ENCODE data around the gene DBET. TPM values are rescaled to one million over a fixed set of nuclear protein-coding genes. Genes with fewer than 3 reads are reported as not detected.
A peak's percentile ranks its signal among the peaks of the same experiment; 100 is the strongest.
"Not testable (repeated sequence)": the region's sequence is repeated elsewhere in the genome, so short reads cannot be mapped to it uniquely, and the experiment has no call there.

The DBET gene
- total and polyA plus RNA-seq, 7 donors = not detected

DNA sequence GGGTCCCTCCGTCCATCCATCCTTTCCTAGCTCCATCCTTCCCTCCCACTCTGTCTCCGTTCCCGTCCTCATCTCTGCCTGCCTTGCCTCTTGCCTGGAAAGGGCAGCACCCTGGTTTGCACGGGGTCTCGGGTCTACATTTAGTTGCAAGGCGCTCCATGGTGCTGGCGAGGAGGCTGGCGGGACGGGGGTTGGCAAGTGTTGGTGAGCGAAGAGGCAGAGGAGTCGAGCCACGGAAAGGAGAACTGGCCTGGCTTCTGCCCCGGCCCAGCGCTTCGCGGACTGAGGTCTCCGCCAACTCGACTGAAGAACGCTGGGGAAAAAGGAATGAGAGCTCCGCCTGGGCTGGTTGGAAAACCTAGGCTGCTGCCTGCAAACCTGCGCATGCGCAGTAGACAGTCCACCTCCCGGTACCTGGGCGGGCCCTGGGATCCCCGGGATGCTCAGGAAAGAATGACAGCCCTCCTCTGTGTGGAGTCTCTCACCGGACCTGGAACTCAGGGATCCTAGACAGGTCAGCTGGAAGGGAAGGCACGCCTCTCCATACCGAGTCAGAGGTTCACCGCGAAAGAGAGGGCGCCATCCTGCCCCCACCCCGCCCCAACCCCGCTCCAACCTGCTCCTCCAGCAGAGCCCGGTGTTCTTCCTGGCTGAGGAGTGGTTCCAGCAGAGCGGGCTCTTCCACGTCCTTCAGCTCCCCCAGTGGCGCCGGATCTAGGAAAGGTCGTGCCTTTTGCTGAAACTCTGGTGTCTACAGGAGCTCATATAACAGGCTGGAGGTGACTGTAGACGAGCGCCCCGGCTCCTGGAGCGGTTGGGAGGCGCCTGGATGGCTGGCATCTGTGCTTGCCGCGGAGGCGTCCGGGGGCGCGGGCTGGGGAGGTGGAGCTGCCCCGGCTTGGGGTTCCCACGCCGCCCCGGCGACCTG is 43.2 kb upstream of the DBET start:
- H3K4me1 ChIP-seq = no peaks in the 10 kb centered on the region
- ATAC-seq = no peak
- peak overlapping the region; percentile 16 for H3K4me3 ChIP-seq
- peaks cover 0 to 46% (median 35%) of the 10 kb centered on the region in 3 donors for H3K27me3 ChIP-seq (ENCODE audit: insufficient read depth in 3 of 3, low read length in 2 of 3)
- H3K9me3 ChIP-seq = no peaks in the 10 kb centered on the region
- 6 to 8% (median 6%) methylated on average over 43 to 54 of the region's 55 CpGs for WGBS, 3 donors
- H3K27ac ChIP-seq = no peak overlapping the region
- no peaks in the 10 kb centered on the region for H3K36me3 ChIP-seq (ENCODE audit: insufficient read depth in 1 of 2, low read depth in 1 of 2)
- peak in 1 of 2 donors; percentile 48 for DNase-seq
- TF ChIP-seq, protein P1, sequence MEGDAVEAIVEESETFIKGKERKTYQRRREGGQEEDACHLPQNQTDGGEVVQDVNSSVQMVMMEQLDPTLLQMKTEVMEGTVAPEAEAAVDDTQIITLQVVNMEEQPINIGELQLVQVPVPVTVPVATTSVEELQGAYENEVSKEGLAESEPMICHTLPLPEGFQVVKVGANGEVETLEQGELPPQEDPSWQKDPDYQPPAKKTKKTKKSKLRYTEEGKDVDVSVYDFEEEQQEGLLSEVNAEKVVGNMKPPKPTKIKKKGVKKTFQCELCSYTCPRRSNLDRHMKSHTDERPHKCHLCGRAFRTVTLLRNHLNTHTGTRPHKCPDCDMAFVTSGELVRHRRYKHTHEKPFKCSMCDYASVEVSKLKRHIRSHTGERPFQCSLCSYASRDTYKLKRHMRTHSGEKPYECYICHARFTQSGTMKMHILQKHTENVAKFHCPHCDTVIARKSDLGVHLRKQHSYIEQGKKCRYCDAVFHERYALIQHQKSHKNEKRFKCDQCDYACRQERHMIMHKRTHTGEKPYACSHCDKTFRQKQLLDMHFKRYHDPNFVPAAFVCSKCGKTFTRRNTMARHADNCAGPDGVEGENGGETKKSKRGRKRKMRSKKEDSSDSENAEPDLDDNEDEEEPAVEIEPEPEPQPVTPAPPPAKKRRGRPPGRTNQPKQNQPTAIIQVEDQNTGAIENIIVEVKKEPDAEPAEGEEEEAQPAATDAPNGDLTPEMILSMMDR (IDR thresholded peaks at IDR 0.05) = no peak
- intact Hi-C loops (cut with DNase I) = no loop called here

DNA sequence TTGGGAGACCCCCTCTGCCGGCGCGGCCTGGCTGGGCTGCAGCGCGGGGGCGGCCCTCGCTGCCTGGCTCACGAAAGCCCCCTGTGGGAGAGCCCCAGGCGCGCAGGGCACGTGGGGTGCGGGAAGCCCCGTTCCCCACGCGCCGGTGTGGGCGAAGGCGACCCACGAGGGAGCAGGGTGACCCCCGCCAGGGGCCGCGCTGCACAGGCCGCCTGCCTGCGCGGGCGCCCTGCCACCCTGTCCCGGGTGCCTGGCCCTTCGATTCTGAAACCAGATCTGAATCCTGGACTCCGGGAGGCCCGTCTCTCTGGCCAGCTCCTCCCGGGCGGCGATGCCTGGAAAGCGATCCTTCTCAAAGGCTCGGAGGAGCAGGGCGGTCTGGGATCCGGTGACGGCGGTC is 42.3 kb upstream of the DBET start:
- 43 to 59% (median 57%) methylated on average over 16 to 17 of the region's 39 CpGs for WGBS, 3 donors
- H3K36me3 ChIP-seq (ENCODE audit: insufficient read depth in 1 of 2, low read depth in 1 of 2); DNase-seq; ATAC-seq; H3K27ac ChIP-seq; H3K4me3 ChIP-seq; intact Hi-C loops (cut with DNase I); H3K9me3 ChIP-seq; H3K4me1 ChIP-seq: not testable (repeated sequence)
- H3K27me3 ChIP-seq (ENCODE audit: insufficient read depth in 3 of 3, low read length in 2 of 3) = peaks cover 0 to 39% (median 29%) of the 10 kb centered on the region in 3 donors

DNA sequence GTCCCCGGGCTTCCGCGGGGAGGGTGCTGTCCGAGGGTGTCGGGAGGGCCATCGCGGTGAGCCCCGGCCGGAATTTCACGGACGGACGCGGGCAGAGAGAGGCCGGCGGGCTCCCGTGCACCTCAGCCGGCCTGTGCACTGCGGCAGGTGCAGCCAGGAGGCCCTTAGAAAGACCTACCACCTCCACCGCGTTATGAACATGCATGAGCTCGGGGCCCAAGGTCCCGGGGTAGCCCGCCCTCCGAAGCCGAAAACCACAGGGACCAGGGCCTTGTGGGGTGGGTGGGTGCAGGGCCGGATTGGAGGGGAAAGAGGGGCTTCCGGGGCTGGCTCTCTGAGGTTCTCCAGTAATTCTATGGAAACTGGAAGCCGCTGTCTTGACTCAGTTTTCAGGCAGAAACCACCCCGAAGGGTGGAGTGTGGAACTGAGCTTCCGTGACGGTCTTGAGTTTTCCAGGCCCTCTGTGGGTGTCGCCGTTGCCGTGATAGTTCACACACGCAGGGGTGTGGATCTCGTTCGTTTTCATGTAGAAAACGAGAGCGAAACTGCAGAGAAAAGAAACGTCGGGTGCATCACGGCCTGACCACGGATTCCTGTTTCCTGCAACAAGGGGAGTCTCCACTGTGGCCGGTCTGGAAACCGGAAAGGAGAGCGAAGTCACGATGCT is 41.6 kb upstream of the DBET start:
- H3K9me3 ChIP-seq; H3K36me3 ChIP-seq (ENCODE audit: insufficient read depth in 1 of 2, low read depth in 1 of 2); DNase-seq; H3K4me1 ChIP-seq; H3K27ac ChIP-seq; intact Hi-C loops (cut with DNase I): not testable (repeated sequence)
- Histone ChIP-seq H3K4me3 (peak overlapping the region; percentile 30), H3K27me3 (ENCODE audit: insufficient read depth in 3 of 3, low read length in 2 of 3) (peaks cover 0 to 31% (median 28%) of the 10 kb centered on the region in 3 donors)
- 20 to 24% (median 22%) methylated on average over 29 to 35 of the region's 47 CpGs for WGBS, 3 donors
- ATAC-seq = peak in 1 of 4 donors; percentile 46

- H3K27me3 ChIP-seq (ENCODE audit: insufficient read depth in 3 of 3, low read length in 2 of 3); H3K9me3 ChIP-seq; H3K27ac ChIP-seq; H3K4me3 ChIP-seq; intact Hi-C loops (cut with DNase I); ATAC-seq; H3K4me1 ChIP-seq; DNase-seq; H3K36me3 ChIP-seq (ENCODE audit: insufficient read depth in 1 of 2, low read depth in 1 of 2): not testable (repeated sequence)
- WGBS, 3 donors = 64 to 100% (median 75%) methylated on average over 1 to 3 of the region's 10 CpGs
Measured at GRCh38 chr4:190027156-190027555, 37.1 kb upstream of the DBET start, which contains the start of gene FRG2. Gene FRG2, minus strand, starts transcription at chr4:190027256. Its CDS starts 52 bp downstream, at chr4:190027204.

DNA sequence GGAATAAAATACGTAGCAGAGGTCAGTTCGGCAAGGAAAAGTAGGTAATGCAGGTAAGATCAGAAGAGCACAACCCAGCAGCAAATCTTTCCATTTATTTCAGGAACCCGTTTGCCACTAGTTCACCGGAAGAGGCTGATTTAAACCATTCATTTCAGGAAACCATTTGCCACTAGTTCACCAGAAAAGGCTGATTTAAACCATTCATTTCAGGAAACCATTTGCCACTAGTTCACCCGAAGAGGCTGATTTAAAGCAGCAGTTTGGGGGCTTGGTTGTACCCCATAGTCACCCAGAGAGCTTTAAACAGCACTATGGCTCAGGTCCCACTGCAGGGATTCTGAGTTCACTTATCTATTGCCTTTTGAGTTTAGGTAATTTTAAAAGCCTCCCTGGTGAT is 33.0 kb upstream of the DBET start:
- intact Hi-C loops (cut with DNase I); H3K4me1 ChIP-seq; DNase-seq; H3K36me3 ChIP-seq (ENCODE audit: insufficient read depth in 1 of 2, low read depth in 1 of 2); H3K27ac ChIP-seq; H3K9me3 ChIP-seq; H3K4me3 ChIP-seq; ATAC-seq: not testable (repeated sequence)
- 48 to 73% (median 63%) methylated on average over 3 of the region's 5 CpGs for WGBS, 3 donors
- peaks cover 0 to 16% (median 0%) of the 10 kb centered on the region in 3 donors for H3K27me3 ChIP-seq (ENCODE audit: insufficient read depth in 3 of 3, low read length in 2 of 3)

- peaks cover 0 to 32% (median 5%) of the 10 kb centered on the region in 3 donors for H3K27me3 ChIP-seq (ENCODE audit: insufficient read depth in 3 of 3, low read length in 2 of 3)
- H3K4me1 ChIP-seq; H3K9me3 ChIP-seq; DNase-seq; H3K36me3 ChIP-seq (ENCODE audit: insufficient read depth in 1 of 2, low read depth in 1 of 2); intact Hi-C loops (cut with DNase I); H3K4me3 ChIP-seq; H3K27ac ChIP-seq; ATAC-seq: not testable (repeated sequence)
- 2 to 4% methylated on average over 4 to 6 of the region's 39 CpGs; no CpG with 5 or more reads in 1 of the 3 donors for WGBS, 3 donors
Measured at GRCh38 chr4:190037704-190038388, 26.5 kb upstream of the DBET start.

- WGBS, 3 donors = 17 to 20% (median 19%) methylated on average over 25 to 32 of the region's 40 CpGs
- ATAC-seq; H3K4me3 ChIP-seq; H3K36me3 ChIP-seq (ENCODE audit: insufficient read depth in 1 of 2, low read depth in 1 of 2); DNase-seq; intact Hi-C loops (cut with DNase I); H3K9me3 ChIP-seq; H3K4me1 ChIP-seq; H3K27ac ChIP-seq: not testable (repeated sequence)
- peaks cover 0 to 20% (median 5%) of the 10 kb centered on the region in 3 donors for H3K27me3 ChIP-seq (ENCODE audit: insufficient read depth in 3 of 3, low read length in 2 of 3)
Measured at GRCh38 chr4:190040873-190041272, 23.4 kb upstream of the DBET start.

GRCh38 chr4:190047627-190048026 is 16.7 kb upstream of the DBET start:
- H3K4me3 ChIP-seq; H3K36me3 ChIP-seq (ENCODE audit: insufficient read depth in 1 of 2, low read depth in 1 of 2); H3K27me3 ChIP-seq (ENCODE audit: insufficient read depth in 3 of 3, low read length in 2 of 3); DNase-seq; ATAC-seq; H3K9me3 ChIP-seq; intact Hi-C loops (cut with DNase I); H3K4me1 ChIP-seq; H3K27ac ChIP-seq: not testable (repeated sequence)
- 10 to 27% (median 11%) methylated on average over 1 of the region's 12 CpGs for WGBS, 3 donors

GRCh38 chr4:190049378-190050239 is 14.7 kb upstream of the DBET start:
- H3K9me3 ChIP-seq; intact Hi-C loops (cut with DNase I); H3K4me1 ChIP-seq; ATAC-seq; H3K27me3 ChIP-seq (ENCODE audit: insufficient read depth in 3 of 3, low read length in 2 of 3); H3K4me3 ChIP-seq; H3K27ac ChIP-seq; H3K36me3 ChIP-seq (ENCODE audit: insufficient read depth in 1 of 2, low read depth in 1 of 2): not testable (repeated sequence)
- DNase-seq = peak in 1 of 2 donors; percentile 53
- 19 to 39% (median 30%) methylated on average over 4 to 7 of the region's 28 CpGs for WGBS, 3 donors

All from psoas muscle (tissue), 8 donors.